CD1c-positive myeloid dendritic cell (primary cell): ENCODE results near the gene CUBN.
"Not testable (repeated sequence)": the region's sequence is repeated elsewhere in the genome, so short reads cannot be mapped to it uniquely, and the experiment has no call there.

Experiments
- DNase-seq: peaks from one replicate; pipeline ENCODE4 v3.0.0-alpha.2; 2016; ENCODE audit errors: extremely low spot score

Gene CUBN

DNA sequence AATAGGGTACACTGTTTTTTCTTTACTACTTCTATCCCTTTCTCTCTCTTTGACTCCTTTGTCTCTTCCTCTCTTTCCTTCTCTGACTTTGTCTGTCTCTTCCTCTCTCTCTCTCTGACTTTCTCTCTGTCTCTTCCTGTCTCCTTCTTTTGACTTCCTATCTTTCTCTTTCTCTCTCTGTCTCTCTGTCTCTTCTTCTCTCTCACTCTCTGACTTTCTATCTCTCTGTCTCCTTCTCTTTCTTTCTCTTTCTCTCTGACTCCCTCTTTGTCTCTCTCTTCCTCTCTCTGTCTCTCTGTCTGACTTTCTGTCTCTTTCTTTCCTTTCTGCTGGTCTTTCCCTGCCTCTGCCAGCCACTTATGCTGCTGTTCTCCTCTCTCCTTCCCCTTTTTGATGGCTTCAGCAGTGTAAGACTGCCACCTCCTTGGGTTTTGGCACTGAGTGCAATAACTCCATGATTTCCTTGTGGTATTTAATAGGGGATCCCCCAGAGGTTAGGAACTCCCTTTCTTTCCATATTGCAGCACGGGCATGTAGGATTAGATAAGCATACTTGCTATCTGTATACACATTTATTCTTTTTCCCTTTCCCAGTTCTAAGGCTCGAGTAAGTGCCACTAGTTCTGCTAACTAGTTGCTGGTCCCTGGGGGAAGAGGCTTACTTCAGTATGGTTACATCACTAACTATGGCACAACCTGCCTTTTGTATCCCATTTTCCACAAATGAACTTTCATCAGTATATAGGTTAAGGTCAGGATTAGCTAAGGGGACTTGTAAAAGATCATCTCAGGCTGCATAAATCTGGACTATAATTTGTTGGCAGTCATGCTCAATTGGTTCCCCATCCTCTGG, 116.3 kb downstream of the CUBN start:
- not testable (repeated sequence) for DNase-seq

GRCh38 chr10:17012731-17013130, 116.9 kb downstream of the CUBN start:
- not testable (repeated sequence) for DNase-seq

DNA sequence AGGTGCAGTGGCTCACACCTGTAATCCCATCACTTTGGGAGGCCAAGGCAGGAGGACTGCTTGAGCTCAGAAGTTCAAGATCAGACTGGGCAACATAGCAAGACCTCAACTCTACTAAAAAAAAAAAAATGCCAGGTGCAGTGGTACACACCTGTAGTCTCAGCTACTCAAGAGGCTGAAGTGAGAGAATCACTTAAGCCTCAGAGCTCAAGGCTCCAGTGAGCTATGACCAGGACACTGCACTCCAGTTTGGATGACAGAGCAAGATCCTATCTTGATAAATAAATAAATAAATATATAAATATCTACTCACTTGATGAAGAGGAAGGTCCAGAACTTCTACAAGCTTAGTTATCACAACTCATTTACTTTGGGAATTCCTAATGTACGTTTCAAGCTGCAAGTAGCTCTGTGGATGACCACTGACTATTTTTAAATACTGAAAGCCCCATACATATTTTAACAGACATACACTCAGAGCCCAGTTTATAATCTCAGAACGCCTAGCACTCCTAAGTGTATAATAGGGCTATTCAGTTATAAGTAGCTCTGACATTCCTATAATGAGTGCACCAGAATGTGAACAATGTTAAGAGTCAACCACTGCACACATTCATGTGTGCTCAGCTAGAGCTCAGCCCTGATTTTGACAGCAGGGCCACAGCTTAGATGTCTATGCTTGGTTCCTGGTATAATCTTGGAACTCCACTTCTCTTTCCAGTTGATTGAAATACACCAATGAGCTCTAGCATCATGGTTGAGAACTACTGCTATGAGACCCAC, 119.1 kb downstream of the CUBN start:
- no peak for DNase-seq

DNA sequence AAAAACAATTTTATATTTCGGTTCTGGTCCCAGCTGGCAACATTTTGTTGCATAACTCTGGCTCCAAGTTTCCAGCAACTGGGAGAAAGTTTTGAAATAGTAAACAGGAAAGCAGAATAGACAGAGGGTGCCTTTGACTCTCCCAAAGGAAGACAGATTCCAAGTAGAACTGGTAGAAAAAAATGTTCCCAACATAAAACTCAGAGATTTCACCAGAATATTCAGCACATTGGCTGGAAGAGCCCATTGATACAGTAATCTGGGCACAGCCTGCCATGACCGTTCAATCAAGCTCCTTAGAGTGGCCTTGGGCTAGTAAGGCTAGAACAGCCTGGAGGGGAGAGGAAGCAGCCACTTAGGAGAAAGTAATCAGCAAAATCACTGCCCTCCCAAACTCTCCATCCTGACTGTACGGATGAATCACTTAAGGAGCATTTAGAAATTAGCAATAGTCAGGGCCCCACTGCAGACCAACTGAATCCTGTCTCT, 120.4 kb downstream of the CUBN start:
- DNase-seq: no peak

GRCh38 chr10:17007418-17007770, 122.2 kb downstream of the CUBN start:
- no peak for DNase-seq

DNA sequence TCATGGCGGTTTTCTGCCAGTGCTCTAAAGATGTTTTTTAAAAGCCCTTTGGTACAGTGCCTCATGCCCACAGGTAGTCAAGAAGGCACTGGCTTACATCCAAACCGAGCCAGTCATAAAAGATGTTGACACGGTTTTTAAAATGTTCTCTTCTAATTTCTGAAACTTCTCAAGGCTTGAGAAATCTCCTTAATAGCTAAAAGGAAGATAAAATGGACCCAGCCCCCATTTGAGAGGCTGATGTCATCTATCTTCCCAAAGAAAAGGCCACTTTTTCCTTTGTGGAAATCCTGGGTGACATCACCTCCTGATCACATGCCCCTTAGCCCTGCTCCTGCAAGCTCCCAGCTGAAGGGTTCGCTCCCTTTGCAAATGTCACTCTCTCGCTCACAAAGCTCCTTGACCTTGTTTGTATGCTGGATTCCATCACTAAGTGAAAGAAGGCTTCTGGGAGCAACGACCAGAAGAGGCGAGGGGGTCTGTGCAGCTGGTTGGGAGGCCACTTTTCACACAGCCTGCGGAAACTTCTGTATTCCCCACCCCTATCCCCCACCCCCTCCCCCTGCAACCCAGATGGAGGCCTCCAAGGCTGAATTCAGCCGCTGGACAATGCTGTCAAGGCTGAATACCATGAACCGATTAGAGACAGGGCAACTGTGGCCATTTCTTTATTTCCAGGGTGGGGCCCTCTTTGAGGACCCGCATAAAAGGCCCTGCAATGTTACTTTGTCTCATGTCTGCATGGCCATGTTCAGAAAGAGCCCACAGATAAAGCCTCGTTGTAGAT, 122.8 kb downstream of the CUBN start:
- DNase-seq: no peak

GRCh38 chr10:17005621-17006566, 123.7 kb downstream of the CUBN start:
- no peak for DNase-seq

DNA sequence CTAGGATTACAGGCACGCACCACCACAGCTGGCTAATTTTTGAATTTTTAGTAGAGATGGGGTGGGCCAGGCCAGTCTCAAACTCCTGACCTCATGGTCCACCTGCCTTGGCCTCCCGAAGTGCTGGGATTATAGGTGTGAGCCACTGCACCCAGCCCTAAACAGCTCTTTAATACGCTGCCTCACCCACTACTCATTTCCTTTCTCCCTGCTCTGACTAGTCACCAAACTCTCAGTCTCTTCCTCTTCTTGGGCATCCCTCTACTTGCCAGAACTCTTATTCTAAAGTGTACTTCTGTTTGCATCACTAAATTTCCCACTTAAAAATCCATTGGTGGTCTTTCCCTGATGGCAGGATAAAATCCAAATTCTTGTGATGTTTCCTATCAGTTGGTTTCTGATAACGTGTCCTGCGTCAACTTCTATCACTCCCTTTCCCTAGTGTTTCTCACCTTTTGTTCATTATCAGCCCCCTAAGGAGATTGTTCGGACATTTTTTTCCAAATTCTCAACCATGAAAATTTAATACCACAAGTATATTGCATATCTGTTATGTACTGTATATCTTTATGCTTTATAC, 124.7 kb downstream of the CUBN start:
- no peak for DNase-seq

GRCh38 chr10:17003651-17004286, 125.8 kb downstream of the CUBN start:
- DNase-seq: no peak

- peak; percentile 39 for DNase-seq
Observed at GRCh38 chr10:17003151-17003550, 126.5 kb downstream of the CUBN start.

GRCh38 chr10:17001961-17002749, 127.5 kb downstream of the CUBN start:
- peak; percentile 61 for DNase-seq

DNA sequence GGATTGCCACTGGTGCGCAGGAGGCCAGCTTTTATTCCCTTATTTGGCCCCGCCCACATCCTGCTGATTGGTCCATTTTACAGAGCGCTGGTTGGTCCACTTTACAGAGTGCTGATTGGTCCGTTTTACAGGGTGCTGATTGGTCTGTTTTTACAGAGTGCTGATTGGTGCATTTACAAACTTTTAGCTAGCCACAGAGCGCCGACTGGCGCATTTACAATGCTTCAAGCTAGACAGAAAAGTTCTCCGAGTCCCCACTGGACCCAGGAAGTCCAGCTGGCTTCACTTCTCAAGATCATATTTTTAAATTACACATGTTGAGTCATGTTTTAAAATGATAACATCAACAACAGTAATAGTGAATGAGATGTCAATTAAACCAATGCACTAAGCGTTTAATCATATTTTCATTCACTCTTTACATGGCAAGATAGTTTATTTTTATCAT, 128.3 kb downstream of the CUBN start:
- DNase-seq: no peak

DNA sequence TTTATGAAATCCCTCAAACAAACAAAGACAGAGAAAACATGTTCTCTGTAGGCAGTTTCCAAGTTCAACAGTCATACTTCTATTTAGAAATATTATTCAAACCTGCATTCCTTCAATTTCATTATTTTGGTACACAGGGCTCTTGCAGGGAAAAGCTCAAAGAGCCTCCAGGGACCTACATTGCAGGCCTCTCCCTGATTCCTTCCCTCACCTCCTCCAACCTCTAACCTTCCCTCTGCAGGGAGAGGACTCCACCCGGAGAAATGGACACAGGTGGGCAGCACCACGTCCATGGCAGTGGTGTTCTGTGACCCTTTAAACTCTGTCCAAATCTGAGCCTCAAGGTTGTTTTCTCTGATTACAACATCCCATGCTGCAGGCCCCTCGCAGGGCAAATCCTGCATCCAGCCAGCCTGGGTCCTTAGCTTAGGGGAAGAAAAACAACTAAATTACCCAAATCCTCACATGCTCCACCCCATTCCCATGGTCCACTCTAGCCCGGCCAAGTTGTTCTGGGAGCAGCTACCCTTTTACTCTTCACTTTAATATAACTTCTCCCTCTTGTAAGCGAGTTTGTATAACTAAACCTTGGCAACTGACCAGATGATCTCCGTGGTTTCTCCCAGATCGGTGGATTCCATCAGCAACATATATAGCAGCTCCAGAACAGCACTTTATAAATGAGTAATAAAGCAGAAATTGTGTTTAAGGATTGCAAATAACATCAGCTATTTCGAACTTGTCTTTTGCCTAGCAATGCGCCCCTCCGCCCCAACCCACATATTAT, 129.8 kb downstream of the CUBN start:
- no peak for DNase-seq

GRCh38 chr10:16996530-16996964, 133.1 kb downstream of the CUBN start:
- peak; percentile 3 for DNase-seq

- DNase-seq: peak; percentile 23
Observed at GRCh38 chr10:16995867-16996529, 133.6 kb downstream of the CUBN start.

GRCh38 chr10:16993186-16993585, 136.4 kb downstream of the CUBN start:
- DNase-seq: no peak

DNA sequence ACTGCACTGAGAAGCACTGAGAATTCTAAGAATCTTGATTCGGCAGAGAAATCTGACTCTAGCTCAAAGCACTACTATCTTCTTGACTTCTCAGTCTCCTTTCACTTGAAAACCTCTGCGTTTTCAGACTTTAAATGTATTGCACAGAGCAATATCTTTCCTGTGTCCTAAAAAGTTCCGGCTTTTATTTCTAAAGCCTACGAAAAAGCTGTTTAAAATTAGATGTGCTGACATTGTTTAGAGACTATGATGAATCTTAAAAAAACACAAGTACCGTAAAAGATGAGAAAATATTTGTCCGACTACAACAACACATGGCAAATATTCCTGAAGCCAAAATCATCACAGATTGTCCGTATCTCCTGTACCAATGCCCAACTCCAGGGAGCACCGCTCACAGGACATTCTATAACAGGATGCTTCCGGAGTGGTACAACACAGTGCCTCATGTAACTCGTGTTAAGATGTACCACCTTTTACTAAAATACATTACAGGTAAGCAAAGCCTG, 136.9 kb downstream of the CUBN start:
- DNase-seq: no peak

- DNase-seq: no peak
Observed at GRCh38 chr10:16991011-16991410, 138.6 kb downstream of the CUBN start.
